Kidney (tissue), 14 donors: ENCODE data around the gene SLC22A23. TPM values are rescaled to one million over a fixed set of nuclear protein-coding genes. Genes with fewer than 3 reads are reported as not detected.
A peak's percentile ranks its signal among the peaks of the same experiment; 100 is the strongest.

ENCODE experiments used
- DNase-seq, 5 donors: peaks; one replicate each; pipeline ENCODE4 v3.0.0-alpha.2; 2013 to 2020
- FAIRE-seq: peaks from 2 replicates; lab custom pipeline; 2012; peaks lifted over from hg19 to GRCh38; lab: Jason Lieb, UNC
- H3K27ac ChIP-seq, 2 donors: one replicate each; pipeline ENCODE4 v1.7.0; 2013; ENCODE audit warnings: low read depth in 2 of 2, low read length in 2 of 2, inconsistent platforms in 1 of 2
- H3K27me3 ChIP-seq: one replicate; pipeline ENCODE4 v1.7.1; 2013; ENCODE audit warnings: low read length, inconsistent platforms; ENCODE audit not compliant: control insufficient read depth, insufficient read depth
- H3K36me3 ChIP-seq, 3 donors: one replicate each; pipeline versions ENCODE4 v1.7.0 to v1.7.1; 2013; ENCODE audit warnings: low read length in 3 of 3, control low read depth in 1 of 3, inconsistent platforms in 1 of 3; ENCODE audit not compliant: insufficient read depth in 3 of 3, control insufficient read depth in 2 of 3
- H3K4me1 ChIP-seq, 3 donors: one replicate each; pipeline versions ENCODE4 v1.7.0 to v1.7.1; 2013; ENCODE audit warnings: low read length in 3 of 3, inconsistent platforms in 1 of 3, low read depth in 1 of 3; ENCODE audit not compliant: control insufficient read depth in 2 of 3, insufficient read depth in 2 of 3
- H3K4me3 ChIP-seq, 3 donors: one replicate each; pipeline versions ENCODE4 v1.7.0 to v1.8.1; 2013; ENCODE audit warnings: low read length in 3 of 3, control low read depth in 1 of 3, inconsistent platforms in 1 of 3
- H3K9ac ChIP-seq, 3 donors: one replicate each; pipeline versions ENCODE4 v1.7.0 to v1.7.1; 2013; ENCODE audit warnings: low read length in 3 of 3, control low read depth in 1 of 3, inconsistent platforms in 1 of 3
- H3K9me3 ChIP-seq, 3 donors: one replicate each; pipeline versions ENCODE4 v1.7.0 to v1.7.1; 2013; ENCODE audit warnings: low read length in 3 of 3, control low read depth in 1 of 3, inconsistent platforms in 1 of 3; ENCODE audit not compliant: control insufficient read depth in 2 of 3, insufficient read depth in 1 of 3
- intact Hi-C: fragments of 100-400 bp; cut with DNase I; formaldehyde crosslinking; loops from one replicate; pipeline ENCODE4 v1.11.1; 2022
- polyA plus RNA-seq: library from polyadenylated mRNA; stranded (reverse); fragments of 350-450 nt; fragmentation: Illumina TruSeq; extraction: RNeasy Lipid Tissue Mini Kit (QIAGEN cat#74804); gene quantifications from one replicate; pipeline ENCODE4 v1.2.3, GENCODE V29; 2014; ENCODE audit warnings: low read depth, low replicate concordance; ENCODE audit not compliant: insufficient read depth
- total RNA-seq: library from RNA; stranded (reverse); fragmentation: NEBNext Ultra II Directional; extraction: Animal tissue kit (Norgen Biotek cat#: 25700); gene quantifications from one replicate; pipeline ENCODE4 v1.2.1, GENCODE V29; 2021
- TF ChIP-seq, protein P1 (sequence below): IDR thresholded peaks from 3 replicates; pipeline ENCODE4 v1.5.1; 2012; ENCODE audit warnings: mild to moderate bottlenecking, moderate library complexity, borderline replicate concordance; ENCODE audit not compliant: insufficient read depth; ENCODE audit errors: extremely low read depth
- donor health status: control.
- donor health status: control.
- donor health status: control.
- donor health status: control.
- donor health status: control.
- donor health status: DM: yes; HTN: yes; CAD: no.
- donor health status: Normal renal cell carcinoma (clear cell type).

Gene SLC22A23
- total and polyA plus RNA-seq, 2 donors from 2014 or later, result 5.3 to 5.7 TPM

DNA sequence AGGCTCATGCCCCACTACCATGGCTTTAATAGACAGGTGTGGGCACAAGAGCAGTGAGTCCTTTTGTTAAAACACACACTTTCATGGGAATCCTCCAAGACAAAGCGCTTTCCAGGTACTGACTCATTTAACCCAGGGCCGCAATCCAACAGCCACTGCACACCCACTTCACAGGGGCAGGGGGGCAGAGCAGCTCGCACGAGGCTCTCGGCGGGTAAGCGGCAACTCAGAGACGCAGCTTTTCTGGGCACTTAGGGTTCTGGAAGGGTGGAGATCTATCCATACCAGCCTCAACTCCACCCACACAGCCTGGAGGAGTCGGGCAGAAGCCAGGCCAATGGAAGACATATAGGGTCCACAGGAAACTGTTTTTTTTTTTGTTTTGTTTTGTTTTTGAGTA lies 169.5 kb downstream of the SLC22A23 start:
- peak in 2 of 5 donors; percentile 19 to 20 for DNase-seq
- Histone ChIP-seq H3K9ac (no peak overlapping the region), H3K27me3 (no peaks in the 10 kb centered on the region), H3K9me3 (no peaks in the 10 kb centered on the region), H3K4me1 (peaks cover 0 to 4% (median 0%) of the 10 kb centered on the region in 3 donors), H3K27ac (no peak overlapping the region), H3K4me3 (no peak overlapping the region), H3K36me3 (peaks cover 0 to 9% (median 6%) of the 10 kb centered on the region in 3 donors)
- FAIRE-seq, result no peak
- intact Hi-C loops, result no loop called here
- TF ChIP-seq, protein P1, sequence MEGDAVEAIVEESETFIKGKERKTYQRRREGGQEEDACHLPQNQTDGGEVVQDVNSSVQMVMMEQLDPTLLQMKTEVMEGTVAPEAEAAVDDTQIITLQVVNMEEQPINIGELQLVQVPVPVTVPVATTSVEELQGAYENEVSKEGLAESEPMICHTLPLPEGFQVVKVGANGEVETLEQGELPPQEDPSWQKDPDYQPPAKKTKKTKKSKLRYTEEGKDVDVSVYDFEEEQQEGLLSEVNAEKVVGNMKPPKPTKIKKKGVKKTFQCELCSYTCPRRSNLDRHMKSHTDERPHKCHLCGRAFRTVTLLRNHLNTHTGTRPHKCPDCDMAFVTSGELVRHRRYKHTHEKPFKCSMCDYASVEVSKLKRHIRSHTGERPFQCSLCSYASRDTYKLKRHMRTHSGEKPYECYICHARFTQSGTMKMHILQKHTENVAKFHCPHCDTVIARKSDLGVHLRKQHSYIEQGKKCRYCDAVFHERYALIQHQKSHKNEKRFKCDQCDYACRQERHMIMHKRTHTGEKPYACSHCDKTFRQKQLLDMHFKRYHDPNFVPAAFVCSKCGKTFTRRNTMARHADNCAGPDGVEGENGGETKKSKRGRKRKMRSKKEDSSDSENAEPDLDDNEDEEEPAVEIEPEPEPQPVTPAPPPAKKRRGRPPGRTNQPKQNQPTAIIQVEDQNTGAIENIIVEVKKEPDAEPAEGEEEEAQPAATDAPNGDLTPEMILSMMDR, result no peak

DNA sequence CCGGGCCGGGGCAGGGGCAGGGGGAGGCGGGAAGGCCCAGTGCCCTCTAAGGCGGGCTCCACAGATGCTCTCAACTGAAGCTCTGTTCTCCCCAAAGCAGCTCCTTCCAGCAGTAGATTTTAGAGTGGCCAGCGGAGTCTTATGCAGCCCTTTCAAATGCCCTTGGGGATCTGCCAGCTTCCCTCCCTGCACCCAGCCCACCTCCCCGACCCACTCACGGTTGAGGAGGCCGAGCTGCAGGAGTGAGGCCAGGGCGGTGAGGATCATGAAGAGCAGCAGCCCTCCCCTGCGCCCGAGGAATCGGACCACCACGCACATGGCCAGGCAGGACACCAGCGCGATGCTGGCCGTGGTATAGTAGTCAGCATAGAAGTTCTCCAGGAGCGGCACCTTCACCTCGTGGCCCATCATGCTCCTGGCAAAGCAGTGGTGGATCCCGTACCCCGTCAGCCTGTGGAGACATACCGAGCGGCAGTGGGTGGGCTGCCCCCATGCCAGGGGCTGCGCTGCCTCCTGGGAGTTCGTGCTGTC lies 170.1 kb downstream of the SLC22A23 start:
- H3K36me3 ChIP-seq, result peaks cover 0 to 9% (median 6%) of the 10 kb centered on the region in 3 donors
- peak in 2 of 5 donors; percentile 26 to 47 for DNase-seq

DNA sequence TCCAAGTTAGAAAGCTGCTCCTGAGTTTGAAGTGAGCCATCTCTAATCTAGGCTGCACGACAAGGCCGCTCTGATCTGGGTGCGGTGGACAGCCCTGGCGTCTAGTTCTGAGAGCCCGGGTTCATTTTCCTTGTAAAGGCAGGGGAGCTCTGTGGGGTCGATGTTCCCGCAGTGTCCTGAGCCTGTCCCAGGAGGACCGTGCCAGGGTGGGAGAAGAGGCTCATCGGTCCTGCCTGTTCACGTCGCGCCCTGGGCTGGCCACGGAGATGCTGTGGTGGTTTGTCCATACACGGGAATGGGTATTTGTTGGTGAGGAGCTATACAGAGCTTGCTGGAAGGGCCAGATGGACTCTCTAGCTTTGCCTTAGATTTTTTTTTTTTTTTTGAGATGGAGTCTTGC lies 171.1 kb downstream of the SLC22A23 start:
- intact Hi-C loops, result no loop called here
- no peaks in the 10 kb centered on the region for H3K27me3 ChIP-seq
- H3K4me1 ChIP-seq, result peaks cover 0 to 7% (median 0%) of the 10 kb centered on the region in 3 donors
- no peak overlapping the region for H3K9ac ChIP-seq
- no peak for FAIRE-seq
- TF ChIP-seq, protein P1, result no peak
- H3K9me3 ChIP-seq, result no peaks in the 10 kb centered on the region
- H3K4me3 ChIP-seq, result no peak overlapping the region
- DNase-seq, result peak in 1 of 5 donors; percentile 26
- peaks cover 0 to 9% (median 6%) of the 10 kb centered on the region in 3 donors for H3K36me3 ChIP-seq
- no peak overlapping the region for H3K27ac ChIP-seq

More for the DNA sequence above, 170.1 kb downstream of the SLC22A23 start:
- no peak overlapping the region for H3K27ac ChIP-seq
- no peaks in the 10 kb centered on the region for H3K9me3 ChIP-seq
- intact Hi-C loops, result no loop called here
- H3K4me3 ChIP-seq, result no peak overlapping the region
- H3K4me1 ChIP-seq, result peaks cover 0 to 7% (median 0%) of the 10 kb centered on the region in 3 donors
- TF ChIP-seq, protein P1, result no peak
- no peak overlapping the region for H3K9ac ChIP-seq
- H3K27me3 ChIP-seq, result no peaks in the 10 kb centered on the region
- no peak for FAIRE-seq
